Measurements from ENCODE around the gene NEK11. TPM values are rescaled to one million over a fixed set of nuclear protein-coding genes. Genes with fewer than 3 reads are reported as not detected.
"Not testable (repeated sequence)": the region's sequence is repeated elsewhere in the genome, so short reads cannot be mapped to it uniquely, and the experiment has no call there.

NEK11 gene
- total RNA-seq, 1 donor from 2014 or later = 1.1 TPM

DNA sequence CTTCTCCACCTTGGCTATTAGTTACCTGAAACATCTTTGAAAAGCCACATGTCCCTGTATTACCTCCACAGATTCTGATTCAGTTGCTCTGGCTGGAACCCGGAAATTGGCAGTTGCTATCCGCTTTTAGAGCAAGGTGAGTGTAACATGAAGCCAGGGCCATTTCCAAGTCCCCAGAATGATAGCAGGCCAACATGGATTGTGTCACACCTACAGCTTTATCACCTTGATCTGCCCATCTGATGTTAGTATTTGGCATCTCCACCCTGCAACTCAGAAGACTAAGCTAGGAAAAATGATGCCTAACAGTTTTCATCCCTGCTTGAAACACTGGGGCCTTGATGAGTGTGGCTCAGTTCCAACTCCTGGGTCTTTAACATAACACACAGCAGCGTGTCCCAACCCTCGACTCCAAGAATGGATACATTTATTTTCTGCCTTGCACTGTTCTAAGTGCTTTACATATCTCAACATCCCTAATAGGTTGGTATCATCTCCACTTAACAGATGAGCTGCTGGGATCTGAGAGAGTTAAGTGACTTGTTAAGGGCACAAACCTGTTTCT lies 333.6 kb downstream of the NEK11 start:
- Mint-ChIP-seq H3K4me1 (peaks cover 12% of the 10 kb centered on the region), H3K4me3 (no peak overlapping the region), H3K9me3 (peaks cover 4% of the 10 kb centered on the region), H3K36me3 (ENCODE audit: low read depth) (peaks cover 3% of the 10 kb centered on the region), H3K27me3 (peaks cover 32% of the 10 kb centered on the region), H3K27ac (no peak overlapping the region)
- intact Hi-C loops (cut with micrococcal nuclease) = loop anchor here (2.0 kb wide), 1 partner anchor 23 kb away; no protein-coding TSS in a partner anchor
- DNase-seq = peak; percentile 38

DNA sequence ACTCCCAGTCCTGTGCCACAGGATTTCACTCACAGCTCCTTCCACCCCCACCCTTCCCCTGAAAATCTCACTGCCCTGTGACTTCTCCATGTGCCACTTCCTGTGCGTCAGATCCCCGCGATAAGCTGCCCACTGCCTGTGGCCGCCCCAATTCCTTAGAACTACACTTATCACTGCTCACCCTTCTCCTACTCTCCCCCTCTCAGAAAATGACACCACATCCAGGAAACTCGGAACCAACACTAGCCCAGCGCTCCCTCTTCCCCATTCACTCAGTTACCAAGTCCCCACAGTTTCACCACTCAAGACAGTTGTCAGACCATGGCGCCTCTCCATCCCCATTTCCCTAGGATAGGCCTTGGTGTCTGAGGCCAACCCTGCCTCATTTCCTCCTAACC lies 334.4 kb downstream of the NEK11 start:
- peak overlapping the region; percentile 80 for H3K4me3 Mint-ChIP-seq

GRCh38 chr3:131361464-131362421 lies 335.1 kb downstream of the NEK11 start:
- DNase-seq = peak; percentile 69
- no peak overlapping the region for H3K27ac Mint-ChIP-seq
- peaks cover 3% of the 10 kb centered on the region for H3K36me3 Mint-ChIP-seq (ENCODE audit: low read depth)
- H3K9me3 Mint-ChIP-seq = peaks cover 4% of the 10 kb centered on the region
- H3K27me3 Mint-ChIP-seq = peaks cover 31% of the 10 kb centered on the region
- H3K4me3 Mint-ChIP-seq = peak overlapping the region; percentile 80
- H3K4me1 Mint-ChIP-seq = peaks cover 12% of the 10 kb centered on the region
- intact Hi-C loops (cut with micrococcal nuclease) = loop anchor here (2.0 kb wide), 1 partner anchor 21 kb away; no protein-coding TSS in a partner anchor

More for the DNA sequence above, 334.4 kb downstream of the NEK11 start:
- peak; percentile 54 for DNase-seq
- not testable (repeated sequence) for H3K36me3 Mint-ChIP-seq (ENCODE audit: low read depth); H3K9me3 Mint-ChIP-seq; H3K27ac Mint-ChIP-seq
- H3K27me3 Mint-ChIP-seq = peaks cover 35% of the 10 kb centered on the region
- intact Hi-C loops (cut with micrococcal nuclease) = loop anchor here (2.0 kb wide), 1 partner anchor 22 kb away; no protein-coding TSS in a partner anchor
- H3K4me1 Mint-ChIP-seq = peaks cover 12% of the 10 kb centered on the region

- intact Hi-C loops (cut with micrococcal nuclease) = no loop called here
- Mint-ChIP-seq H3K4me3 (no peak overlapping the region), H3K36me3 (ENCODE audit: low read depth) (peaks cover 3% of the 10 kb centered on the region), H3K9me3 (peaks cover 4% of the 10 kb centered on the region), H3K27me3 (peaks cover 34% of the 10 kb centered on the region), H3K27ac (no peak overlapping the region), H3K4me1 (peaks cover 12% of the 10 kb centered on the region)
- peak; percentile 44 for DNase-seq
These were observed 336.6 kb downstream of the NEK11 start for GRCh38 chr3:131363275-131363674.

GRCh38 chr3:131370935-131371687 lies 344.4 kb downstream of the NEK11 start:
- Mint-ChIP-seq H3K27me3 (peaks cover 4% of the 10 kb centered on the region), H3K4me1 (peaks cover 8% of the 10 kb centered on the region), H3K4me3 (no peak overlapping the region), H3K27ac (no peak overlapping the region), H3K9me3 (no peaks in the 10 kb centered on the region), H3K36me3 (ENCODE audit: low read depth) (peaks cover 2% of the 10 kb centered on the region)
- DNase-seq = no peak
- intact Hi-C loops (cut with micrococcal nuclease) = no loop called here

- peaks cover 2% of the 10 kb centered on the region for H3K36me3 Mint-ChIP-seq (ENCODE audit: low read depth)
- H3K27ac Mint-ChIP-seq = no peak overlapping the region
- no peaks in the 10 kb centered on the region for H3K9me3 Mint-ChIP-seq
- H3K27me3 Mint-ChIP-seq = peaks cover 4% of the 10 kb centered on the region
- no peak overlapping the region for H3K4me3 Mint-ChIP-seq
- peaks cover 8% of the 10 kb centered on the region for H3K4me1 Mint-ChIP-seq
- DNase-seq = no peak
- intact Hi-C loops (cut with micrococcal nuclease) = no loop called here
These were observed 345.0 kb downstream of the NEK11 start for GRCh38 chr3:131371688-131372066.

- intact Hi-C loops (cut with micrococcal nuclease) = no loop called here
- H3K27me3 Mint-ChIP-seq = no peaks in the 10 kb centered on the region
- no peak for DNase-seq
- H3K9me3 Mint-ChIP-seq = no peaks in the 10 kb centered on the region
- peaks cover 8% of the 10 kb centered on the region for H3K4me1 Mint-ChIP-seq
- H3K4me3 Mint-ChIP-seq = no peak overlapping the region
- H3K27ac Mint-ChIP-seq = no peak overlapping the region
- H3K36me3 Mint-ChIP-seq (ENCODE audit: low read depth) = peaks cover 2% of the 10 kb centered on the region
These were observed 348.1 kb downstream of the NEK11 start for GRCh38 chr3:131374741-131375140.

- H3K27ac Mint-ChIP-seq = peak overlapping the region; percentile 95
- H3K4me1 Mint-ChIP-seq = peaks cover 31% of the 10 kb centered on the region
- H3K27me3 Mint-ChIP-seq, DNase-seq, H3K9me3 Mint-ChIP-seq: not testable (repeated sequence)
- H3K4me3 Mint-ChIP-seq = peak overlapping the region; percentile 95
- intact Hi-C loops (cut with micrococcal nuclease) = loop anchor here (1.0 to 5.0 kb wide), 5 partner anchors 122 to 1269 kb away; partner anchors contain the start of genes ASTE1 and NEK11
- H3K36me3 Mint-ChIP-seq (ENCODE audit: low read depth) = peaks cover 19% of the 10 kb centered on the region
These were observed 354.3 kb downstream of the NEK11 start for GRCh38 chr3:131380821-131381444.

GRCh38 chr3:131381445-131382291 lies 355.0 kb downstream of the NEK11 start, which contains the start of gene NUDT16:
TSS of gene NUDT16 (plus strand) at chr3:131381774. CDS start at chr3:131381805, 31 bp downstream.
- no peaks in the 10 kb centered on the region for H3K9me3 Mint-ChIP-seq
- peak; percentile 100 for DNase-seq
- peak within 1 kb of the TSS; percentile 95 for H3K27ac Mint-ChIP-seq
- H3K4me3 Mint-ChIP-seq = peak within 1 kb of the TSS; percentile 95
- peaks cover 23% of the 10 kb centered on the region for H3K36me3 Mint-ChIP-seq (ENCODE audit: low read depth)
- peaks cover 38% of the 10 kb centered on the region for H3K4me1 Mint-ChIP-seq
- no peaks in the 10 kb centered on the region for H3K27me3 Mint-ChIP-seq
- intact Hi-C loops (cut with micrococcal nuclease) = loop anchor here (1.0 to 5.0 kb wide), 6 partner anchors 21 to 1269 kb away; partner anchors contain the start of genes ASTE1 and NEK11

DNA sequence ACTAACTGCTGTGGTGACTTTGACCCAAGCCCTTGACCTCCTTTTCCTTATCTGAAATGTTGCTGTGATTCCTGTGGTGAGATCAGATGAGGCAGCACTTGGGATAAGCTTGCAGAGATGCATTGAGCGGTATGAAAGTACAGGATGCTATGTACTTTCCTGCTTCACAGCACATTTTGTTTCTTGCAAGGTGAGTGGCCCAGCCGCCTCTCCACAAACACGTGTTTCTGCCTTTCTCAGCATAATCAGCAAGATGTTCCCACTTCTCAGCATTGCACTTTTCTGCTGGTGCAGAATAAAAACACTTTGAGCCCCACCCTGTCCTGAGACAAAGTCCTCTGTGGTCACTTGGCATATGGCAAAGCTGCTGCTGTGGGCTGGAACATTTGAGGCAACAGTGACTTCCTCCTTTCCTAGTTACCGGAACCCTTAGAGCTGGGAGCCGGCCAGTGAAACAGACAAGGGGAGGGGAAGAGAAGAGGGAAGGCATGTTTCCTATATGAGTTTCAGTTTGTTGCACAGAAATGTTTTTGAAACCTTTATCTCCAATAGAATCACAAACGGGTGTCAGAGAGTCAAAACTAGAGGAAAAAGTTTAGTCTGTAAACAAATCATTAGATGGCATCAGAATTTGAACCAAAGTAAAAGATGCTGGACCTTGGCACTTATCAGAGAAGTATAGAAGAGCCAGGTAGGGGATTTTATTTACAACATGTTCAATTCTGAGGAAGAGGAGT lies 359.9 kb downstream of the NEK11 start:
- H3K27ac Mint-ChIP-seq = peak overlapping the region; percentile 84
- peaks cover 23% of the 10 kb centered on the region for H3K36me3 Mint-ChIP-seq (ENCODE audit: low read depth)

DNA sequence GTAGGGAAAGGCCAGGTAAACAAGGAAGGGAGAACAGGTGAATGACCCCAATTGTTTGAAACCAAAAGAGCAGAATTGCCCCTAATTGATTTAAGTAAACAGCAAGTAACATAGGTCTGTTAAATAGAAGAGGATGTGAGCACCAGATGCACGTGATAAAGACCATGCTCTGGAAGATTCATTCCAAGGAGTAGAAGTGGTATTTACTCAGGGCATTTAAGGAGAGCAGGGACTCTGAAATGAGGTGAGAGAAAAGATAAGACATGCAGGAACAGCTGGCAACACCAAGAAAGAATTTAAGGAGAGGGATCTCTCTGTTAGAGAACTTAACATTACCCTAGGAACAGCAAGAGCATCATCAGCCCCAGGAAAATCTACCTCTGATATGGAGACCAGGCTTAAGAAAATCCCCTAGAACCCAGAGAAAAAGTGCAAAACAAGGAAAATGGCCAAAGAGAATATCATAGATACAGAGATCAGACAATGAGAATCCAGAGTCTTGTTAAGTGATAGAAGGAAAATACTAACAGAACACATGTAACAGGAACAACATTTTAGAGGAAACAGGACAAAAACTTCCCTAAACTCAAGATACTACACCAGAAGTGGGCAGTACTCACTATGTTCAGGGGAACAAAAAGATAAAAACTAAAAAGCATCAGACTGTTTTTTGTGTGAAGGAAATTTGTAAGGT lies 361.3 kb downstream of the NEK11 start:
- no peak overlapping the region for H3K27ac Mint-ChIP-seq
- H3K27me3 Mint-ChIP-seq = no peaks in the 10 kb centered on the region
- H3K4me1 Mint-ChIP-seq = peaks cover 31% of the 10 kb centered on the region
- H3K4me3 Mint-ChIP-seq = no peak overlapping the region
- H3K36me3 Mint-ChIP-seq (ENCODE audit: low read depth) = peaks cover 21% of the 10 kb centered on the region
- intact Hi-C loops (cut with micrococcal nuclease) = loop anchor here (2.0 kb wide), 1 partner anchor 83 kb away; no protein-coding TSS in a partner anchor
- DNase-seq = no peak
- no peaks in the 10 kb centered on the region for H3K9me3 Mint-ChIP-seq

More for the DNA sequence above, 359.9 kb downstream of the NEK11 start:
- no peaks in the 10 kb centered on the region for H3K27me3 Mint-ChIP-seq
- peaks cover 38% of the 10 kb centered on the region for H3K4me1 Mint-ChIP-seq
- DNase-seq = peak; percentile 72
- intact Hi-C loops (cut with micrococcal nuclease) = loop anchor here (2.0 kb wide), 1 partner anchor 84 kb away; no protein-coding TSS in a partner anchor
- H3K4me3 Mint-ChIP-seq = peak overlapping the region; percentile 47
- H3K9me3 Mint-ChIP-seq = no peaks in the 10 kb centered on the region

Measured in activated CD4-positive, alpha-beta T cell treated with anti-CD3 and anti-CD28 coated beads, Interleukin-2, amount 10 ng/mL, durations not matched to agents 24 days and 14 days (primary cell).